HepG2 (cell line): ENCODE results near the gene CAPN11. TPM values are rescaled to one million over a fixed set of nuclear protein-coding genes. Genes with fewer than 3 reads are reported as not detected.
A peak's percentile ranks its signal among the peaks of the same experiment; 100 is the strongest.

ENCODE experiments used
- ARNT2 ChIP-seq: sonication (generic); formaldehyde crosslinking; IDR thresholded peaks from 2 replicates; pipeline ENCODE4 v1.8.0; 2022; ENCODE audit warnings: mild to moderate bottlenecking, low read depth, missing genetic modification reagents, moderate library complexity
- ATAD3A ChIP-seq: sonication (generic); formaldehyde crosslinking; IDR thresholded peaks from 2 replicates; pipeline ENCODE4 v1.4.0; 2020; ENCODE audit warnings: missing genetic modification reagents
- ETV6 ChIP-seq: sonication (generic); formaldehyde crosslinking; conservative IDR thresholded peaks from 2 replicates; pipeline ENCODE4 v1.4.0; 2020; ENCODE audit warnings: missing genetic modification reagents
- FOXJ3 ChIP-seq: sonication (generic); formaldehyde crosslinking; IDR thresholded peaks from 2 replicates; pipeline ENCODE4 v1.4.0; 2020; ENCODE audit warnings: missing genetic modification reagents, mild to moderate bottlenecking, borderline replicate concordance
- KLF6 ChIP-seq: IDR thresholded peaks from 2 replicates; pipeline ENCODE4 v1.8.0; 2016; ENCODE audit warnings: missing biosample characterization, missing genetic modification reagents
- MAF1 ChIP-seq: sonication (generic); formaldehyde crosslinking; IDR thresholded peaks from 2 replicates; pipeline ENCODE4 v1.5.0; 2020; ENCODE audit warnings: missing genetic modification reagents, borderline replicate concordance
- MXD1 ChIP-seq: sonication (generic); formaldehyde crosslinking; IDR thresholded peaks from 2 replicates; pipeline ENCODE4 v1.4.0; 2020; ENCODE audit warnings: mild to moderate bottlenecking, missing genetic modification reagents
- NR0B2 ChIP-seq: sonication (generic); formaldehyde crosslinking; IDR thresholded peaks from 2 replicates; pipeline ENCODE4 v1.4.0; 2020; ENCODE audit warnings: mild to moderate bottlenecking, missing genetic modification reagents
- SRSF1 ChIP-seq: fragments of 200-400 bp; formaldehyde crosslinking; optimal IDR thresholded peaks from 2 replicates; pipeline ENCODE3; 2017; ENCODE audit warnings: mild to moderate bottlenecking, low read depth, low read length, moderate library complexity
- TFDP1 ChIP-seq: IDR thresholded peaks from 2 replicates; pipeline ENCODE4 v1.6.1; 2016; ENCODE audit warnings: missing compliant biosample characterization, missing genetic modification reagents, borderline replicate concordance
- TIGD3 ChIP-seq: sonication (generic); formaldehyde crosslinking; IDR thresholded peaks from 2 replicates; pipeline ENCODE4 v1.5.1; 2020; ENCODE audit warnings: mild to moderate bottlenecking, missing genetic modification reagents, borderline replicate concordance
- TRAFD1 ChIP-seq: sonication (generic); formaldehyde crosslinking; IDR thresholded peaks from 2 replicates; pipeline ENCODE4 v1.5.1; 2020; ENCODE audit warnings: missing genetic modification reagents, mild to moderate bottlenecking, borderline replicate concordance
- ZNF484 ChIP-seq: sonication (generic); formaldehyde crosslinking; IDR thresholded peaks from 2 replicates; pipeline ENCODE4 v1.5.1; 2020; ENCODE audit warnings: mild to moderate bottlenecking, low read depth, missing genetic modification reagents, borderline replicate concordance
- ZNF556 ChIP-seq: sonication (generic); formaldehyde crosslinking; IDR thresholded peaks from 2 replicates; pipeline ENCODE4 v1.4.0; 2020; ENCODE audit warnings: mild to moderate bottlenecking, missing genetic modification reagents, borderline replicate concordance
- ZNF777 ChIP-seq: sonication (generic); formaldehyde crosslinking; IDR thresholded peaks from 2 replicates; pipeline ENCODE4 v1.4.0; 2020; ENCODE audit warnings: missing genetic modification reagents
- ZXDC ChIP-seq: sonication (generic); formaldehyde crosslinking; IDR thresholded peaks from 2 replicates; pipeline ENCODE4 v1.5.0; 2020; ENCODE audit warnings: mild to moderate bottlenecking, missing genetic modification reagents
- polyA plus RNA-seq, 8 experiments: library from polyadenylated mRNA; depleted of rRNA in 3 of 8; stranded (reverse) in 7 of 8; unstranded in 1 of 8; fragments of >200 nt; fragmentation: Illumina TruSeq in 4 of 8; extraction: Trizol in 4 of 8; gene quantifications; 2 replicates each; pipeline versions ENCODE4 v1.2.1 to v1.2.3, GENCODE V29; 2011 to 2016; ENCODE audit warnings: low read depth in 4 of 8, missing spikeins in 1 of 8, mixed read lengths in 1 of 8; ENCODE audit not compliant: insufficient read depth in 1 of 8
- total RNA-seq, 5 experiments: library from RNA; depleted of rRNA; stranded (reverse); fragments of >200 nt; fragmentation: Illumina TruSeq; extraction: Trizol; gene quantifications; 2 replicates each; pipeline ENCODE4 v1.2.3, GENCODE V29; 2016; ENCODE audit warnings: low read depth in 1 of 5
- TF ChIP-seq, protein P1 (sequence below): sonication (generic); formaldehyde crosslinking; IDR thresholded peaks from 2 replicates; pipeline ENCODE4 v1.8.1; 2023; ENCODE audit warnings: mild to moderate bottlenecking, missing genetic modification reagents, borderline replicate concordance
- TF ChIP-seq, protein P2 (sequence below): fragments of 450-650 bp; IDR thresholded peaks from 2 replicates; pipeline ENCODE4 v1.6.1; 2017

CAPN11 gene
- total and polyA plus RNA-seq, 2 of the 13 experiments (the other 11 are each of a cell fraction or from before 2014, with no cell fraction given): 0.07 to 0.11 TPM

GRCh38 chr6:44221291-44221960 is 62.8 kb downstream of the CAPN11 start (continued):
- TF ChIP-seq TIGD3 (CRISPR knock-in tag): no peak
- no peak for TF ChIP-seq FOXJ3 (CRISPR knock-in tag)
- TF ChIP-seq ARNT2 (CRISPR knock-in tag): 0 out of 2 replicates have a peak, but pooled peaks have one; percentile 35
- TF ChIP-seq, protein P1, sequence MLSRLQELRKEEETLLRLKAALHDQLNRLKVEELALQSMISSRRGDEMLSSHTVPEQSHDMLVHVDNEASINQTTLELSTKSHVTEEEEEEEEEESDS: no peak
- peak; percentile 69 for TF ChIP-seq MXD1
- TF ChIP-seq, protein P2, sequence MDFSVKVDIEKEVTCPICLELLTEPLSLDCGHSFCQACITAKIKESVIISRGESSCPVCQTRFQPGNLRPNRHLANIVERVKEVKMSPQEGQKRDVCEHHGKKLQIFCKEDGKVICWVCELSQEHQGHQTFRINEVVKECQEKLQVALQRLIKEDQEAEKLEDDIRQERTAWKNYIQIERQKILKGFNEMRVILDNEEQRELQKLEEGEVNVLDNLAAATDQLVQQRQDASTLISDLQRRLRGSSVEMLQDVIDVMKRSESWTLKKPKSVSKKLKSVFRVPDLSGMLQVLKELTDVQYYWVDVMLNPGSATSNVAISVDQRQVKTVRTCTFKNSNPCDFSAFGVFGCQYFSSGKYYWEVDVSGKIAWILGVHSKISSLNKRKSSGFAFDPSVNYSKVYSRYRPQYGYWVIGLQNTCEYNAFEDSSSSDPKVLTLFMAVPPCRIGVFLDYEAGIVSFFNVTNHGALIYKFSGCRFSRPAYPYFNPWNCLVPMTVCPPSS: no peak
- TF ChIP-seq TFDP1 (CRISPR knock-in tag): no peak
- peak; percentile 48; the same call in 1 of the 2 replicates for TF ChIP-seq KLF6 (CRISPR knock-in tag)
- peak; percentile 75; the same call in 1 of the 2 replicates for TF ChIP-seq NR0B2
- TF ChIP-seq MAF1 (CRISPR knock-in tag): no peak
- TF ChIP-seq ZNF484: no peak
- TF ChIP-seq ETV6 (CRISPR knock-in tag): no peak
- peak; percentile 41; the same call in 1 of the 2 replicates for TF ChIP-seq ZNF556
- TF ChIP-seq ZXDC (CRISPR knock-in tag): no peak
- no peak for TF ChIP-seq ATAD3A (CRISPR knock-in tag)
- TF ChIP-seq TRAFD1: no peak
- TF ChIP-seq ZNF777 (CRISPR knock-in tag): peak; percentile 49; the same call in 1 of the 2 replicates
- TF ChIP-seq SRSF1: no peak
